Nephron (organoid): ENCODE measurements around the gene CLMP.
"Not testable (repeated sequence)": the region's sequence is repeated elsewhere in the genome, so short reads cannot be mapped to it uniquely, and the experiment has no call there.

ENCODE experiments used
- H3K27ac Mint-ChIP-seq, 3 experiments: 2 replicates each; pipeline ENCODE4 v1.8.0; 2020; ENCODE audit warnings: mixed read lengths in 3 of 3, mild to moderate bottlenecking in 2 of 3, moderate library complexity in 1 of 3
- H3K27me3 Mint-ChIP-seq: 2 replicates; pipeline ENCODE4 v1.8.0; 2021; ENCODE audit warnings: low read depth, mild to moderate bottlenecking, moderate library complexity, mixed read lengths
- H3K36me3 Mint-ChIP-seq: 2 replicates; pipeline ENCODE4 v1.8.0; 2020; ENCODE audit warnings: low read depth, mixed read lengths
- H3K4me1 Mint-ChIP-seq: 2 replicates; pipeline ENCODE4 v1.8.0; 2020; ENCODE audit warnings: mixed read lengths
- H3K4me3 Mint-ChIP-seq, 3 experiments: 2 replicates each; pipeline ENCODE4 v1.8.0; 2020; ENCODE audit warnings: mild to moderate bottlenecking in 3 of 3, mixed read lengths in 3 of 3, moderate library complexity in 2 of 3
- H3K9me3 Mint-ChIP-seq: 2 replicates; pipeline ENCODE4 v1.8.0; 2020; ENCODE audit warnings: mixed read lengths
- TF ChIP-seq, protein P1 (sequence below), 3 experiments: fragments of 200-600 bp; sonication (generic); IDR thresholded peaks; one replicate each; pipeline ENCODE4 v1.5.0; 2021; ENCODE audit warnings: antibody characterized with exemption in 3 of 3; ENCODE audit not compliant: unreplicated experiment in 3 of 3

The CLMP gene

GRCh38 chr11:123161376-123162030, 33.5 kb downstream of the CLMP start:
- TF ChIP-seq, protein P1, sequence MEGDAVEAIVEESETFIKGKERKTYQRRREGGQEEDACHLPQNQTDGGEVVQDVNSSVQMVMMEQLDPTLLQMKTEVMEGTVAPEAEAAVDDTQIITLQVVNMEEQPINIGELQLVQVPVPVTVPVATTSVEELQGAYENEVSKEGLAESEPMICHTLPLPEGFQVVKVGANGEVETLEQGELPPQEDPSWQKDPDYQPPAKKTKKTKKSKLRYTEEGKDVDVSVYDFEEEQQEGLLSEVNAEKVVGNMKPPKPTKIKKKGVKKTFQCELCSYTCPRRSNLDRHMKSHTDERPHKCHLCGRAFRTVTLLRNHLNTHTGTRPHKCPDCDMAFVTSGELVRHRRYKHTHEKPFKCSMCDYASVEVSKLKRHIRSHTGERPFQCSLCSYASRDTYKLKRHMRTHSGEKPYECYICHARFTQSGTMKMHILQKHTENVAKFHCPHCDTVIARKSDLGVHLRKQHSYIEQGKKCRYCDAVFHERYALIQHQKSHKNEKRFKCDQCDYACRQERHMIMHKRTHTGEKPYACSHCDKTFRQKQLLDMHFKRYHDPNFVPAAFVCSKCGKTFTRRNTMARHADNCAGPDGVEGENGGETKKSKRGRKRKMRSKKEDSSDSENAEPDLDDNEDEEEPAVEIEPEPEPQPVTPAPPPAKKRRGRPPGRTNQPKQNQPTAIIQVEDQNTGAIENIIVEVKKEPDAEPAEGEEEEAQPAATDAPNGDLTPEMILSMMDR (IDR thresholded peaks at IDR 0.05; ENCODE audit: unreplicated experiment in 3 of 3), result no peak
- Mint-ChIP-seq H3K9me3 (no peaks in the 10 kb centered on the region), H3K27ac (no peak overlapping the region), H3K4me3 (no peak overlapping the region), H3K36me3 (peaks cover 26% of the 10 kb centered on the region), H3K4me1 (peaks cover 20% of the 10 kb centered on the region), H3K27me3 (peaks cover 15% of the 10 kb centered on the region)

GRCh38 chr11:123159183-123159857, 35.7 kb downstream of the CLMP start:
- Mint-ChIP-seq H3K36me3 (peaks cover 42% of the 10 kb centered on the region), H3K27me3 (peaks cover 15% of the 10 kb centered on the region), H3K4me1 (peaks cover 12% of the 10 kb centered on the region), H3K27ac (peak overlapping the region in 1 of 3 experiments; percentile 58), H3K9me3 (no peaks in the 10 kb centered on the region), H3K4me3 (no peak overlapping the region)
- TF ChIP-seq, protein P1 (IDR thresholded peaks at IDR 0.05; ENCODE audit: unreplicated experiment in 3 of 3), result no peak

GRCh38 chr11:123158033-123159003, 36.7 kb downstream of the CLMP start:
- H3K27me3 Mint-ChIP-seq, result peaks cover 15% of the 10 kb centered on the region
- TF ChIP-seq, protein P1 (IDR thresholded peaks at IDR 0.05; ENCODE audit: unreplicated experiment in 3 of 3), result no peak
- H3K9me3 Mint-ChIP-seq, result no peaks in the 10 kb centered on the region

GRCh38 chr11:123152951-123153350, 42.1 kb downstream of the CLMP start:
- peaks cover 26% of the 10 kb centered on the region for H3K36me3 Mint-ChIP-seq
- TF ChIP-seq, protein P1 (IDR thresholded peaks at IDR 0.05; ENCODE audit: unreplicated experiment in 3 of 3), result no peak
- no peaks in the 10 kb centered on the region for H3K9me3 Mint-ChIP-seq
- no peak overlapping the region for H3K27ac Mint-ChIP-seq
- H3K4me1 Mint-ChIP-seq, result peaks cover 8% of the 10 kb centered on the region
- H3K4me3 Mint-ChIP-seq, result no peak overlapping the region
- peaks cover 29% of the 10 kb centered on the region for H3K27me3 Mint-ChIP-seq

More at GRCh38 chr11:123158033-123159003, 36.7 kb downstream of the CLMP start:
- no peak overlapping the region for H3K4me3 Mint-ChIP-seq
- H3K4me1 Mint-ChIP-seq, result peaks cover 13% of the 10 kb centered on the region
- peak overlapping the region in 1 of 3 experiments; percentile 4 for H3K27ac Mint-ChIP-seq
- H3K36me3 Mint-ChIP-seq, result peaks cover 39% of the 10 kb centered on the region

DNA sequence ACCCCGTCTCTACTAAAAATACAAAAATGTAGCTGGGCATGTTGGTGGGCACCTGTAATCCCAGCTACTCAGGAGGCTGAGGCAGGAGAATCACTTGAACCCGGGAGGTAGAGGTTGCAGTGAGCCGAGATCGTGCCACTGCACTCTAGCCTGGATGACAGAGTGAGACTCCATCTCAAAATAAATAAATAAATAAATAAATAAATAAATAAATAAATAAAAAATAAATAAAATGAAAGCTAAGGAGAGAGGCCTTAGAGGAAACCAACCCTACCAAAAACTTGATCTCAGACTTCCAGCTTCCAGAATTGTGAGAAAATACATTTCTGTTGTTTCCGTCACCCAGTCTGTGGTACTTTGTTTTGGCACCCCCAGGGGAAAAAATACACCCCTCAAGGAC, 42.7 kb downstream of the CLMP start:
- H3K4me3 Mint-ChIP-seq, H3K9me3 Mint-ChIP-seq, H3K4me1 Mint-ChIP-seq, H3K27ac Mint-ChIP-seq: not testable (repeated sequence)
- Mint-ChIP-seq H3K36me3 (peaks cover 25% of the 10 kb centered on the region), H3K27me3 (peaks cover 26% of the 10 kb centered on the region)

DNA sequence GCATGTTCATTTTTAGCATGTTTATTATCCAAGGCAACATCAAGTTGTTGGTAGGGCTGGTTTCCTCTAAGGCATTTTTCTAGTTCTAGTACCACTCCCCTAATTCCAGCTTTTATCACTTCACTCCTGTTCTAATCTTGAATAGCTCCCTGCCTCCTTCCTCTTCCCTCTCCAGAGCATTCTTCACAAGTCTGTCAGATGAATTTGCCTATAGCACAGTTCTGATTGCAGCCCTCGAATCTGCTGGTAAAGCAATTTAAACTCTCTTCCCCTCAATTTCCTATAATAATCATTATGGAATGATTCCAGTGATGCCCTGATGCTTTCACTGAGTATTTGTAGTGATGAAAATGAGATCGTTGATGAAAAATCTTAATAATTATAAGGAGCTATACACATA, 43.3 kb downstream of the CLMP start:
- Mint-ChIP-seq H3K9me3 (no peaks in the 10 kb centered on the region), H3K4me1 (peaks cover 7% of the 10 kb centered on the region), H3K27ac (no peak overlapping the region), H3K4me3 (no peak overlapping the region), H3K27me3 (peaks cover 26% of the 10 kb centered on the region), H3K36me3 (peaks cover 25% of the 10 kb centered on the region)
- TF ChIP-seq, protein P1 (IDR thresholded peaks at IDR 0.05; ENCODE audit: unreplicated experiment in 3 of 3), result no peak
